Esophagus squamous epithelium (tissue), 5 donors: ENCODE measurements around the gene MYOCD. TPM values are rescaled to one million over a fixed set of nuclear protein-coding genes. Genes with fewer than 3 reads are reported as not detected.

Source experiments
- DNase-seq: peaks from one replicate; lab custom pipeline; 2025; lab: John Stamatoyannopoulos, UW
- H3K27ac ChIP-seq, 4 donors: fragments of 200-600 bp; sonication (generic); one replicate each; pipeline ENCODE4 v1.5.1; 2016 to 2019; ENCODE audit warnings: mild to moderate bottlenecking in 1 of 4
- H3K27me3 ChIP-seq, 4 donors: fragments of 200-600 bp; sonication (generic); 1 replicate in 3 of 4; 2 replicates in 1 of 4; pipeline versions ENCODE4 v1.5.1 to v1.6.0; 2017 to 2021; ENCODE audit warnings: antibody characterized with exemption in 1 of 4
- H3K36me3 ChIP-seq, 3 donors: fragments of 200-600 bp; sonication (generic); one replicate each; pipeline ENCODE4 v1.5.1; 2016 to 2019
- H3K4me1 ChIP-seq, 3 donors: fragments of 200-600 bp; sonication (generic); one replicate each; pipeline ENCODE4 v1.5.1; 2017 to 2019
- H3K4me3 ChIP-seq, 4 donors: fragments of 200-600 bp; sonication (generic); 1 replicate in 3 of 4; 2 replicates in 1 of 4; pipeline ENCODE4 v1.5.1; 2016 to 2019; ENCODE audit warnings: mild to moderate bottlenecking in 2 of 4, moderate library complexity in 1 of 4
- H3K9me3 ChIP-seq, 3 donors: fragments of 200-600 bp; sonication (generic); one replicate each; pipeline ENCODE4 v1.5.1; 2016 to 2019
- CTCF ChIP-seq, 6 experiments: fragments of 450-650 bp in 4 of 6; fragments of 200-600 bp in 2 of 6; sonication (generic) in 2 of 6; IDR thresholded peaks; one replicate each; pipeline ENCODE4 v1.5.1; 2016 to 2019; ENCODE audit warnings: antibody characterized with exemption in 6 of 6, mild to moderate bottlenecking in 4 of 6, moderate library complexity in 4 of 6
- POLR2A ChIP-seq, 4 donors: fragments of 450-650 bp; IDR thresholded peaks; one replicate each; pipeline ENCODE4 v1.6.1; 2017; ENCODE audit warnings: antibody characterized with exemption in 4 of 4, mild to moderate bottlenecking in 4 of 4, moderate library complexity in 3 of 4
- WGBS, 2 donors: methylation state at CpG; one replicate each; pipeline ENCODE4 v1.1.5; 2018; 5-methylcytosine and 5-hydroxymethylcytosine counted together
- intact Hi-C: fragments of 100-400 bp; cut with DNase I; formaldehyde crosslinking; loops from one replicate; pipeline ENCODE4 v1.15.0; 2022
- total RNA-seq, 4 donors: library from RNA; depleted of rRNA; stranded (reverse); fragments of >200 nt; gene quantifications; one replicate each; pipeline ENCODE4 v1.1.0, GENCODE V29; 2016
- donor health status: DM: yes; HTN: yes; CAD: no.

Gene MYOCD
- total RNA-seq, 4 donors from 2014 or later, result 2.3 to 27.5 (median 7.8) TPM

- Histone ChIP-seq H3K9me3 (no peaks in the 10 kb centered on the region), H3K4me3 (no peak overlapping the region), H3K27me3 (peaks cover 0 to 8% (median 0%) of the 10 kb centered on the region in 4 donors), H3K27ac (no peak overlapping the region), H3K36me3 (no peaks in the 10 kb centered on the region), H3K4me1 (peaks cover 0 to 12% (median 4%) of the 10 kb centered on the region in 3 donors)
- WGBS, 2 donors, result 43 to 48% methylated on average over 7 of the region's 7 CpGs
- intact Hi-C loops, result no loop called here
- TF ChIP-seq POLR2A (IDR thresholded peaks at IDR 0.05), result no peak
- no peak for TF ChIP-seq CTCF (IDR thresholded peaks at IDR 0.05)
- no peak for DNase-seq
Observed at GRCh38 chr17:12737740-12738469, 72.2 kb downstream of the MYOCD start.

- Histone ChIP-seq H3K27ac (no peak overlapping the region), H3K9me3 (no peaks in the 10 kb centered on the region), H3K36me3 (no peaks in the 10 kb centered on the region), H3K4me3 (no peak overlapping the region), H3K27me3 (peaks cover 0 to 8% (median 0%) of the 10 kb centered on the region in 4 donors), H3K4me1 (peaks cover 0 to 12% (median 4%) of the 10 kb centered on the region in 3 donors)
- TF ChIP-seq CTCF (IDR thresholded peaks at IDR 0.05) (no peak), POLR2A (IDR thresholded peaks at IDR 0.05) (no peak)
- no peak for DNase-seq
- 68 to 78% methylated on average over 2 of the region's 2 CpGs for WGBS, 2 donors
- intact Hi-C loops, result no loop called here
Observed at GRCh38 chr17:12738624-12739023, 72.9 kb downstream of the MYOCD start.

- H3K9me3 ChIP-seq, result no peaks in the 10 kb centered on the region
- WGBS, 2 donors, result 35 to 61% methylated on average over 4 of the region's 4 CpGs
- peaks cover 0 to 12% (median 4%) of the 10 kb centered on the region in 3 donors for H3K4me1 ChIP-seq
- H3K4me3 ChIP-seq, result no peak overlapping the region
- intact Hi-C loops, result no loop called here
- DNase-seq, result no peak
- peaks cover 0 to 8% (median 0%) of the 10 kb centered on the region in 4 donors for H3K27me3 ChIP-seq
- H3K36me3 ChIP-seq, result no peaks in the 10 kb centered on the region
- TF ChIP-seq CTCF (IDR thresholded peaks at IDR 0.05), result no peak
- TF ChIP-seq POLR2A (IDR thresholded peaks at IDR 0.05), result no peak
- no peak overlapping the region for H3K27ac ChIP-seq
Observed at GRCh38 chr17:12739500-12739899, 73.8 kb downstream of the MYOCD start.

GRCh38 chr17:12743046-12743445 is 77.4 kb downstream of the MYOCD start:
- Histone ChIP-seq H3K36me3 (no peaks in the 10 kb centered on the region), H3K9me3 (no peaks in the 10 kb centered on the region), H3K4me3 (no peak overlapping the region), H3K27ac (no peak overlapping the region), H3K27me3 (peaks cover 0 to 8% (median 0%) of the 10 kb centered on the region in 4 donors), H3K4me1 (peaks cover 0 to 12% (median 4%) of the 10 kb centered on the region in 3 donors)
- intact Hi-C loops, result no loop called here
- TF ChIP-seq CTCF (IDR thresholded peaks at IDR 0.05) (no peak), POLR2A (IDR thresholded peaks at IDR 0.05) (no peak)
- 44 to 47% methylated on average over 3 of the region's 3 CpGs for WGBS, 2 donors
- DNase-seq, result no peak

GRCh38 chr17:12744298-12744697 is 78.6 kb downstream of the MYOCD start:
- H3K9me3 ChIP-seq, result no peaks in the 10 kb centered on the region
- no peaks in the 10 kb centered on the region for H3K36me3 ChIP-seq
- TF ChIP-seq POLR2A (IDR thresholded peaks at IDR 0.05) (no peak), CTCF (IDR thresholded peaks at IDR 0.05) (no peak)
- H3K27ac ChIP-seq, result no peak overlapping the region
- H3K4me1 ChIP-seq, result peaks cover 0 to 12% (median 4%) of the 10 kb centered on the region in 3 donors
- H3K27me3 ChIP-seq, result peaks cover 0 to under 1% (median 0%) of the 10 kb centered on the region in 4 donors
- DNase-seq, result no peak
- intact Hi-C loops, result no loop called here
- WGBS, 2 donors, result 55 to 82% methylated on average over 5 of the region's 5 CpGs
- H3K4me3 ChIP-seq, result no peak overlapping the region
